ENCODE data around the gene PITPNC1. TPM values are rescaled to one million over a fixed set of nuclear protein-coding genes. Genes with fewer than 3 reads are reported as not detected.
"Not testable (repeated sequence)": the region's sequence is repeated elsewhere in the genome, so short reads cannot be mapped to it uniquely, and the experiment has no call there.

The PITPNC1 gene
- total RNA-seq, 1 experiment from 2014 or later, result 23.1 TPM

DNA sequence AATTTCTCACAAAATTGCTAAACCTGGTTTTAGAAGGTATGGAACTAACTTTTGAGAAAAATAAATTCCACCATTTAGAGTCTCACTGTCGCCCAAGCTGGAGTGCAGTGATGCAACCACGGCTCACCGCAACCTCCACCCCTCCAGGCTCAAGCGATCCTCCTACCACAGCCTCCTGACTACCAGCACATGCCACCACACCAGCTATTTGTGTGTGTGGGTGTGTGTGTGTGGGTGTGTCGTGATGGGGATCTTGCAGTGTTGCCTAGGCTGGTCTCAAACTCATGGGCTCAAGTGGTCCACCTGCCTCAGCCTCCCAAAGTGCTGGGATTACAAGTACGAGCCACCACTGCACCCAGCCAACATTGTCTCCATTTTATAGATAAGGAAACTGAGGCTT is 269.4 kb downstream of the PITPNC1 start:
- H3K4me1 ChIP-seq (ENCODE audit: insufficient read depth, low read length), result peaks cover 13% of the 10 kb centered on the region
- DNase-seq, result no peak
- H3K27me3 ChIP-seq (ENCODE audit: low read length), result no peaks in the 10 kb centered on the region
- CTCF ChIA-PET, result no interaction called here
- intact Hi-C loops (cut with micrococcal nuclease), result loop anchor here (5.0 kb wide), 1 partner anchor 41 kb away; no protein-coding TSS in a partner anchor
- no peaks in the 10 kb centered on the region for H3K36me3 ChIP-seq (ENCODE audit: low read depth, low read length)
- H3F3A ChIP-seq (ENCODE audit: low read length, unreplicated experiment), result no peaks in the 10 kb centered on the region
- no peaks in the 10 kb centered on the region for H4K20me1 ChIP-seq (ENCODE audit: low read length)
- H2AFZ ChIP-seq (ENCODE audit: low read length), result no peak overlapping the region
- no peak overlapping the region for H3K27ac ChIP-seq (ENCODE audit: low read length)
- no peak overlapping the region for H3K4me2 ChIP-seq (ENCODE audit: low read length)
- no peak overlapping the region for H3K9ac ChIP-seq (ENCODE audit: low read length)
- H3K9me2 ChIP-seq (replicated peaks; ENCODE audit: low read length), result no peaks in the 10 kb centered on the region
- H3K9me3 ChIP-seq (ENCODE audit: low read length), result no peaks in the 10 kb centered on the region
- ATAC-seq, result no peak
- POLR2A ChIA-PET (ENCODE audit: unreplicated experiment), result no interaction called here
- H3K4me3 ChIP-seq (ENCODE audit: low read length), result no peak overlapping the region
- H3K79me2 ChIP-seq (ENCODE audit: low read length), result no peaks in the 10 kb centered on the region
- TF ChIP-seq CTCF (conservative IDR thresholded peaks at IDR 0.05; ENCODE audit: low read depth, low read length) (no peak), EZH2phosphoT487 (IDR thresholded peaks at IDR 0.05; ENCODE audit: borderline replicate concordance, low read length) (no peak), EZH2 (IDR thresholded peaks at IDR 0.05; ENCODE audit: low read length, unreplicated experiment) (no peak)
- BruUV-seq (replicated peaks), result no TSS peak

DNA sequence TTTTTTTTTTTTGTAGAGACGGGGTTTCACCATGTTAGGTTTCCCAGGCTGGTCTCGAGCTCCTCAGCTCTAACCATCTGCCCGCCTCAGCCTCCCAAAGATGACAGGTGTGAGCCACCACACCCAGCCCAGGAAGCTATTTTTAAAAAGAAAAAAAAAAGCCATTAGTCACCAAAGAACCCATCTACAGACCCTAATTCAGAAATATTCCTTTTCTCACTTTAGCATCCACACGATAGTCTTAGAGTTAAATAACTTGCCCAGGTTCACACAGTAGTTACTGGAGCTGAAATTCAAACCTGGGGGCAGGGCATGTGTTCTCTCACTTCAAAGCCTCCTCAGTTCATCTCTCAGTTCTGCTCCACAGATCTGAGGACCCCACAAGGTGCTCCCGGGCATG is 270.4 kb downstream of the PITPNC1 start:
- H3K9me2 ChIP-seq (replicated peaks; ENCODE audit: low read length), result no peaks in the 10 kb centered on the region
- no peaks in the 10 kb centered on the region for H3K79me2 ChIP-seq (ENCODE audit: low read length)
- H3K36me3 ChIP-seq (ENCODE audit: low read depth, low read length), result no peaks in the 10 kb centered on the region
- no peak overlapping the region for H3K4me2 ChIP-seq (ENCODE audit: low read length)
- H3K9ac ChIP-seq (ENCODE audit: low read length), result no peak overlapping the region
- peaks cover 13% of the 10 kb centered on the region for H3K4me1 ChIP-seq (ENCODE audit: insufficient read depth, low read length)
- TF ChIP-seq EZH2 (IDR thresholded peaks at IDR 0.05; ENCODE audit: low read length, unreplicated experiment) (no peak), EZH2phosphoT487 (IDR thresholded peaks at IDR 0.05; ENCODE audit: borderline replicate concordance, low read length) (no peak), CTCF (conservative IDR thresholded peaks at IDR 0.05; ENCODE audit: low read depth, low read length) (no peak)
- ATAC-seq, result no peak
- H2AFZ ChIP-seq (ENCODE audit: low read length), result no peak overlapping the region
- no peaks in the 10 kb centered on the region for H3K9me3 ChIP-seq (ENCODE audit: low read length)
- intact Hi-C loops (cut with micrococcal nuclease), result loop anchor here (5.0 kb wide), 1 partner anchor 40 kb away; no protein-coding TSS in a partner anchor
- H3K27me3 ChIP-seq (ENCODE audit: low read length), result no peaks in the 10 kb centered on the region
- no peak overlapping the region for H3K4me3 ChIP-seq (ENCODE audit: low read length)
- no TSS peak for BruUV-seq (replicated peaks)
- no peaks in the 10 kb centered on the region for H4K20me1 ChIP-seq (ENCODE audit: low read length)
- ChIA-PET POLR2A (ENCODE audit: unreplicated experiment) (no interaction called here), CTCF (interaction anchor here (0.6 kb wide), 1 partner anchor 277 kb away, joined by 7 read pairs; no protein-coding TSS in a partner anchor)
- DNase-seq, result no peak
- no peaks in the 10 kb centered on the region for H3F3A ChIP-seq (ENCODE audit: low read length, unreplicated experiment)
- H3K27ac ChIP-seq (ENCODE audit: low read length), result no peak overlapping the region

DNA sequence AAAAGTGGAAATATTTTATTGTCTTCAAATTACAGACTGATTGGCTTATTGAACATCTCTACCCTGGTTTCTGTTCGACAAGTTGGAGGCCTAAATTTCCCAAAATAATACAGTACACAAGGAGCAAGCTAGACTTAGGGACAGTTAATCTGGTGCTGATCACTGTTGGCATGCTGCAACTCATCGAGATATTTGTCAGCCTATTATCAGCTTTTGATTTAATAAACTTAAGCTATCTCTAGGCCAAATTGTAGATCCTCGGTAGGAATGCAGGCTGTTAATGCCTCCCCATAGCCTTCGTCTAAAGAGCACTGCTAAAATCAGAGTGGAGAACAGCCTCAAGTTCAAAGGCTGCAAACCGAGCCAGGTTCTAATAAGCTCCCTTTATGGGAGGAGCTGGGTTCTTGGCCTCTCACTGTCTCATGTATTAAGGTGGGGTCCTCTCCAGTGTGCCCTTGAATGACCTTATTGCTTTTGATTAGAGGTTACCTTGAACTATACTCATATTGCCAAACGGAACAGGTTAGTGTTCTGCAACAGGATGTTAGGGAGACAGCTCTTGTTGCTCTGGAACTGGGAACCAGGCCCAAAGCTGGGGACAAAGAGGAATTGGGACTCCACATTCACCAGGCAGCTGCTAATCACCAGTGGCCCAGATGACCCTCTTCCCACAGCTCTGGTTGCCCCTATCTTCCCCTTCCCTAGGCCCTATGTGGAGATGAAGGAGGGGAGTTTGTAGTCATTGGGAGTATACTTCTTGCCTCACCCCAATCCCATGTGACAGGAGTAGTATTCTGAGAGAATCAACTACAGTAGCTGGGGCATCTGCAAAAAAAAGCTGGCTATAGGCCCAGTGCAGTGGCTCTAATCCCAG is 271.2 kb downstream of the PITPNC1 start:
- Histone ChIP-seq H3K36me3 (ENCODE audit: low read depth, low read length) (no peaks in the 10 kb centered on the region), H3K9ac (ENCODE audit: low read length) (no peak overlapping the region), H3K9me2 (replicated peaks; ENCODE audit: low read length) (no peaks in the 10 kb centered on the region), H3K27me3 (ENCODE audit: low read length) (no peaks in the 10 kb centered on the region), H3K79me2 (ENCODE audit: low read length) (no peaks in the 10 kb centered on the region), H4K20me1 (ENCODE audit: low read length) (no peaks in the 10 kb centered on the region), H3F3A (ENCODE audit: low read length, unreplicated experiment) (no peaks in the 10 kb centered on the region), H3K27ac (ENCODE audit: low read length) (no peak overlapping the region), H3K9me3 (ENCODE audit: low read length) (no peaks in the 10 kb centered on the region), H3K4me3 (ENCODE audit: low read length) (no peak overlapping the region), H3K4me1 (ENCODE audit: insufficient read depth, low read length) (peaks cover 13% of the 10 kb centered on the region), H2AFZ (ENCODE audit: low read length) (no peak overlapping the region), H3K4me2 (ENCODE audit: low read length) (no peak overlapping the region)
- BruUV-seq (replicated peaks), result no TSS peak
- no peak for DNase-seq
- intact Hi-C loops (cut with micrococcal nuclease), result loop anchor here (5.0 kb wide), 1 partner anchor 39 kb away; no protein-coding TSS in a partner anchor
- ChIA-PET CTCF (no interaction called here), POLR2A (ENCODE audit: unreplicated experiment) (interaction anchor here (0.6 kb wide), 1 partner anchor 1379 kb away, joined by 3 read pairs; no protein-coding TSS in a partner anchor)
- no peak for ATAC-seq
- no peak for TF ChIP-seq CTCF (conservative IDR thresholded peaks at IDR 0.05; ENCODE audit: low read depth, low read length)
- no peak for TF ChIP-seq EZH2phosphoT487 (IDR thresholded peaks at IDR 0.05; ENCODE audit: borderline replicate concordance, low read length)
- TF ChIP-seq EZH2 (IDR thresholded peaks at IDR 0.05; ENCODE audit: low read length, unreplicated experiment), result no peak

GRCh38 chr17:67648906-67649295 is 271.8 kb downstream of the PITPNC1 start:
- not testable (repeated sequence) for BruUV-seq (replicated peaks)

More at GRCh38 chr17:67648906-67649295, 271.8 kb downstream of the PITPNC1 start:
- CTCF ChIA-PET; H2AFZ ChIP-seq (ENCODE audit: low read length); H3F3A ChIP-seq (ENCODE audit: low read length, unreplicated experiment); H3K4me2 ChIP-seq (ENCODE audit: low read length); H3K4me3 ChIP-seq (ENCODE audit: low read length); H3K27me3 ChIP-seq (ENCODE audit: low read length); H4K20me1 ChIP-seq (ENCODE audit: low read length); H3K9ac ChIP-seq (ENCODE audit: low read length); DNase-seq; ATAC-seq; H3K27ac ChIP-seq (ENCODE audit: low read length); H3K79me2 ChIP-seq (ENCODE audit: low read length); H3K9me3 ChIP-seq (ENCODE audit: low read length); H3K36me3 ChIP-seq (ENCODE audit: low read depth, low read length); H3K9me2 ChIP-seq (replicated peaks; ENCODE audit: low read length): not testable (repeated sequence)
- POLR2A ChIA-PET (ENCODE audit: unreplicated experiment), result interaction anchor here (0.6 kb wide), 1 partner anchor 1380 kb away, joined by 3 read pairs; no protein-coding TSS in a partner anchor
- intact Hi-C loops (cut with micrococcal nuclease), result loop anchor here (5.0 kb wide), 1 partner anchor 38 kb away; no protein-coding TSS in a partner anchor
- H3K4me1 ChIP-seq (ENCODE audit: insufficient read depth, low read length), result peaks cover 13% of the 10 kb centered on the region

Data from PC-3 (cell line).